IMR-90 (cell line): ENCODE measurements around the gene TBC1D22A.

ENCODE experiments used
- BHLHE40 ChIP-seq: fragments of 150-350 bp; IDR thresholded peaks from 2 replicates; pipeline ENCODE4 v1.6.1; 2016; ENCODE audit warnings: mild to moderate bottlenecking, low read depth, low read length
- CEBPB ChIP-seq: IDR thresholded peaks from 2 replicates; pipeline ENCODE4 v1.6.1; 2012; ENCODE audit warnings: low read depth, low read length, improper control_type of control experiment
- ELK1 ChIP-seq: fragments of 150-350 bp; IDR thresholded peaks from 2 replicates; pipeline ENCODE4 v1.6.1; 2016; ENCODE audit warnings: low read depth, mild to moderate bottlenecking, low read length, moderate library complexity, borderline replicate concordance
- MAFK ChIP-seq: IDR thresholded peaks from 2 replicates; pipeline ENCODE4 v1.6.1; 2012; ENCODE audit warnings: low read depth, low read length, improper control_type of control experiment
- POLR2A ChIP-seq: IDR thresholded peaks from 2 replicates; pipeline ENCODE4 v1.6.1; 2012; ENCODE audit warnings: mild to moderate bottlenecking, low read depth, low read length
- RAD21 ChIP-seq: IDR thresholded peaks from 2 replicates; pipeline ENCODE4 v1.6.1; 2012; ENCODE audit warnings: low read length, improper control_type of control experiment
- RFX5 ChIP-seq: IDR thresholded peaks from 2 replicates; pipeline ENCODE4 v1.8.0; 2012; ENCODE audit warnings: low read depth, mild to moderate bottlenecking, low read length, moderate library complexity
- SMC3 ChIP-seq: fragments of 150-350 bp; IDR thresholded peaks from 2 replicates; pipeline ENCODE4 v1.6.1; 2016; ENCODE audit warnings: low read depth, mild to moderate bottlenecking, antibody characterized with exemption, low read length, moderate library complexity
- USF2 ChIP-seq: fragments of 150-350 bp; IDR thresholded peaks from 2 replicates; pipeline ENCODE4 v1.6.1; 2017; ENCODE audit warnings: mild to moderate bottlenecking, antibody characterized with exemption, low read length, low read depth
- TF ChIP-seq, protein P1 (sequence below): conservative IDR thresholded peaks from 2 replicates; pipeline ENCODE4 v1.5.1; 2012; ENCODE audit warnings: mild to moderate bottlenecking, low read depth, low read length, improper control_type of control experiment

DNA sequence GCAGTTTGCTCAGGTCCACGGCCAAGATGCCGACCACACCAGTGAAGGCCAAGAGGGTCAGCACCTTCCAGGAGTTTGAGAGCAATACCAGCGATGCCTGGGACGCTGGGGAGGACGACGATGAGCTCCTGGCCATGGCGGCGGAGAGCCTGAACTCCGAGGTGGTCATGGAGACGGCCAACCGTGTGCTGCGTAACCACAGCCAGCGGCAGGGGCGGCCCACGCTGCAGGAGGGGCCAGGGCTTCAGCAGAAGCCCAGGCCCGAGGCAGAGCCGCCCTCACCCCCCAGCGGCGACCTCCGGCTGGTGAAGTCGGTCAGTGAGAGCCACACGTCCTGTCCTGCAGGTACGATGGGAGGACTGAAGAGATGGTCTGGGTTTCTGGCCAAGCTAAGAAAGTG is 31.0 kb downstream of the TBC1D22A start:
- TF ChIP-seq, protein P1, sequence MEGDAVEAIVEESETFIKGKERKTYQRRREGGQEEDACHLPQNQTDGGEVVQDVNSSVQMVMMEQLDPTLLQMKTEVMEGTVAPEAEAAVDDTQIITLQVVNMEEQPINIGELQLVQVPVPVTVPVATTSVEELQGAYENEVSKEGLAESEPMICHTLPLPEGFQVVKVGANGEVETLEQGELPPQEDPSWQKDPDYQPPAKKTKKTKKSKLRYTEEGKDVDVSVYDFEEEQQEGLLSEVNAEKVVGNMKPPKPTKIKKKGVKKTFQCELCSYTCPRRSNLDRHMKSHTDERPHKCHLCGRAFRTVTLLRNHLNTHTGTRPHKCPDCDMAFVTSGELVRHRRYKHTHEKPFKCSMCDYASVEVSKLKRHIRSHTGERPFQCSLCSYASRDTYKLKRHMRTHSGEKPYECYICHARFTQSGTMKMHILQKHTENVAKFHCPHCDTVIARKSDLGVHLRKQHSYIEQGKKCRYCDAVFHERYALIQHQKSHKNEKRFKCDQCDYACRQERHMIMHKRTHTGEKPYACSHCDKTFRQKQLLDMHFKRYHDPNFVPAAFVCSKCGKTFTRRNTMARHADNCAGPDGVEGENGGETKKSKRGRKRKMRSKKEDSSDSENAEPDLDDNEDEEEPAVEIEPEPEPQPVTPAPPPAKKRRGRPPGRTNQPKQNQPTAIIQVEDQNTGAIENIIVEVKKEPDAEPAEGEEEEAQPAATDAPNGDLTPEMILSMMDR, result no peak
- TF ChIP-seq RAD21 (no peak), RFX5 (no peak), ELK1 (no peak), POLR2A (no peak), CEBPB (no peak), MAFK (no peak), SMC3 (no peak), USF2 (no peak), BHLHE40 (no peak)
